Stimulated activated CD4-positive, alpha-beta T cell treated with anti-CD3 and anti-CD28 coated beads, Interleukin-2, amount 100 ng/mL, for 24 hours (primary cell): Measurements from ENCODE around the gene DOK1.
A peak's percentile ranks its signal among the peaks of the same experiment; 100 is the strongest.
"Not testable (repeated sequence)": the region's sequence is repeated elsewhere in the genome, so short reads cannot be mapped to it uniquely, and the experiment has no call there.

ENCODE experiments used
- DNase-seq, 2 donors: peaks; one replicate each; pipeline ENCODE4 v3.0.0-alpha.2; 2020

The DOK1 gene

GRCh38 chr2:74548900-74549826 lies 5.4 kb upstream of the DOK1 start:
- peak in 1 of 2 donors; percentile 58 for DNase-seq

GRCh38 chr2:74550231-74550630 lies 4.3 kb upstream of the DOK1 start:
- no peak for DNase-seq

GRCh38 chr2:74551530-74551929 lies 3.0 kb upstream of the DOK1 start:
- DNase-seq: no peak

GRCh38 chr2:74551942-74552913 lies 2.3 kb upstream of the DOK1 start:
- no peak for DNase-seq

- DNase-seq: no peak
These were observed 1.4 kb upstream of the DOK1 start for GRCh38 chr2:74552914-74553811.

- peak; percentile 55 to 62 for DNase-seq
These were observed 456 bp downstream of the DOK1 start for GRCh38 chr2:74554820-74555531.

- no peak for DNase-seq
These were observed 1.1 kb downstream of the DOK1 start for GRCh38 chr2:74555610-74556103.

GRCh38 chr2:74556159-74556558 lies 1.6 kb downstream of the DOK1 start:
- DNase-seq: no peak

- no peak for DNase-seq
These were observed 2.4 kb downstream of the DOK1 start for GRCh38 chr2:74556831-74557370.

- DNase-seq: no peak
These were observed 4.0 kb downstream of the DOK1 start for GRCh38 chr2:74558284-74559230.

- DNase-seq: no peak
These were observed 5.4 kb downstream of the DOK1 start for GRCh38 chr2:74559912-74560311.

GRCh38 chr2:74560591-74560990 lies 6.1 kb downstream of the DOK1 start:
- DNase-seq: no peak

- DNase-seq: not testable (repeated sequence)
These were observed 6.5 kb downstream of the DOK1 start for GRCh38 chr2:74561022-74561421.

GRCh38 chr2:74562126-74562775 lies 7.7 kb downstream of the DOK1 start:
- DNase-seq: no peak

GRCh38 chr2:74564222-74564621 lies 9.7 kb downstream of the DOK1 start:
- no peak for DNase-seq

GRCh38 chr2:74566076-74566753 lies 11.7 kb downstream of the DOK1 start:
- no peak for DNase-seq

- DNase-seq: no peak
These were observed 12.2 kb downstream of the DOK1 start for GRCh38 chr2:74566754-74567085.

- no peak for DNase-seq
These were observed 13.4 kb downstream of the DOK1 start for GRCh38 chr2:74567881-74568280.

GRCh38 chr2:74569686-74570085 lies 15.2 kb downstream of the DOK1 start:
- DNase-seq: no peak
